HEK293T (cell line): ENCODE results near the gene KRCC1.

Experiments used
- CTCF ChIA-PET: fragments of 350-600 bp; formaldehyde crosslinking; extraction: SDS; loops from one replicate; lab custom pipeline; 2021; ENCODE audit warnings: antibody characterized with exemption, inconsistent platforms; lab: Yijun Ruan, JAX
- POLR2A ChIA-PET: fragments of 350-600 bp; formaldehyde crosslinking; extraction: SDS; loops from one replicate; lab custom pipeline; 2020; ENCODE audit warnings: antibody characterized with exemption, inconsistent platforms; lab: Yijun Ruan, JAX
- DNase-seq: peaks from one replicate; pipeline ENCODE4 v3.0.0; 2012; ENCODE audit warnings: mixed read lengths; ENCODE audit errors: extremely low spot score
- ARNT ChIP-seq: fragments of 450-650 bp; IDR thresholded peaks from 2 replicates; pipeline ENCODE4 v1.6.1; 2017; ENCODE audit warnings: mild to moderate bottlenecking
- BHLHE40 ChIP-seq: fragments of 450-650 bp; IDR thresholded peaks from 2 replicates; pipeline ENCODE4 v1.6.1; 2016; ENCODE audit warnings: mild to moderate bottlenecking, moderate library complexity, borderline replicate concordance
- CTBP1 ChIP-seq: fragments of 450-650 bp; IDR thresholded peaks from 2 replicates; pipeline ENCODE4 v1.6.1; 2016; ENCODE audit warnings: borderline replicate concordance
- ELF4 ChIP-seq: fragments of 450-650 bp; IDR thresholded peaks from 2 replicates; pipeline ENCODE4 v1.6.1; 2017; ENCODE audit warnings: antibody characterized with exemption
- FOXA1 ChIP-seq: fragments of 450-650 bp; IDR thresholded peaks from 2 replicates; pipeline ENCODE4 v1.6.1; 2016; ENCODE audit warnings: mild to moderate bottlenecking
- FOXK2 ChIP-seq: fragments of 450-650 bp; IDR thresholded peaks from 2 replicates; pipeline ENCODE4 v1.6.1; 2016; ENCODE audit warnings: mild to moderate bottlenecking
- FOXM1 ChIP-seq: fragments of 450-650 bp; IDR thresholded peaks from 2 replicates; pipeline ENCODE4 v1.6.1; 2017; ENCODE audit warnings: mild to moderate bottlenecking, borderline replicate concordance
- HDGF ChIP-seq: fragments of 450-650 bp; IDR thresholded peaks from 2 replicates; pipeline ENCODE4 v1.6.1; 2017; ENCODE audit warnings: antibody characterized with exemption, borderline replicate concordance
- L3MBTL2 ChIP-seq: fragments of 450-650 bp; conservative IDR thresholded peaks from 2 replicates; pipeline ENCODE4 v1.6.1; 2016; ENCODE audit warnings: mild to moderate bottlenecking
- LEF1 ChIP-seq: fragments of 450-650 bp; IDR thresholded peaks from 2 replicates; pipeline ENCODE4 v1.6.1; 2017; ENCODE audit warnings: mild to moderate bottlenecking, borderline replicate concordance
- NFRKB ChIP-seq: fragments of 450-650 bp; IDR thresholded peaks from 2 replicates; pipeline ENCODE4 v1.6.1; 2016; ENCODE audit warnings: mild to moderate bottlenecking, moderate library complexity
- PKNOX1 ChIP-seq: fragments of 450-650 bp; IDR thresholded peaks from 2 replicates; pipeline ENCODE4 v1.6.1; 2016
- SP1 ChIP-seq: fragments of 450-650 bp; IDR thresholded peaks from 2 replicates; pipeline ENCODE4 v1.6.1; 2017
- SUZ12 ChIP-seq: fragments of 450-650 bp; IDR thresholded peaks from 2 replicates; pipeline ENCODE4 v1.6.1; 2016; ENCODE audit warnings: mild to moderate bottlenecking
- TARDBP ChIP-seq: fragments of 450-650 bp; IDR thresholded peaks from 2 replicates; pipeline ENCODE4 v1.6.1; 2016
- ZNF384 ChIP-seq: fragments of 450-650 bp; IDR thresholded peaks from 2 replicates; pipeline ENCODE4 v1.6.1; 2016

Gene KRCC1

GRCh38 chr2:88095022-88095421 lies 39.4 kb upstream of the KRCC1 start:
- ChIA-PET CTCF (no interaction called here), POLR2A (no interaction called here)
- no peak for TF ChIP-seq LEF1
- no peak for TF ChIP-seq SUZ12
- no peak for TF ChIP-seq ELF4
- TF ChIP-seq BHLHE40 = no peak
- DNase-seq = no peak

GRCh38 chr2:88092773-88093172 lies 37.2 kb upstream of the KRCC1 start:
- DNase-seq = no peak
- POLR2A ChIA-PET = no interaction called here
- no peak for TF ChIP-seq FOXA1
- no peak for TF ChIP-seq SP1
- TF ChIP-seq CTBP1 = no peak
- no peak for TF ChIP-seq LEF1
- CTCF ChIA-PET = no interaction called here

GRCh38 chr2:88091943-88092342 lies 36.4 kb upstream of the KRCC1 start:
- ChIA-PET CTCF (no interaction called here), POLR2A (no interaction called here)
- DNase-seq = no peak
- TF ChIP-seq ARNT (no peak), LEF1 (no peak), ELF4 (no peak), NFRKB (no peak)

- POLR2A ChIA-PET = no interaction called here
- no peak for DNase-seq
- no peak for TF ChIP-seq FOXA1
- TF ChIP-seq NFRKB = no peak
- TF ChIP-seq SP1 = no peak
- TF ChIP-seq SUZ12 = no peak
- no peak for TF ChIP-seq ARNT
- no peak for TF ChIP-seq LEF1
- TF ChIP-seq FOXM1 = no peak
- no peak for TF ChIP-seq CTBP1
- CTCF ChIA-PET = interaction anchor here (0.6 kb wide), 1 partner anchor 364 kb away, joined by 3 read pairs; no protein-coding TSS in a partner anchor
Measured at GRCh38 chr2:88090446-88091283, 35.1 kb upstream of the KRCC1 start.

- TF ChIP-seq LEF1 = no peak
- no peak for TF ChIP-seq FOXK2
- no peak for TF ChIP-seq ZNF384
- TF ChIP-seq SP1 = no peak
- POLR2A ChIA-PET = no interaction called here
- CTCF ChIA-PET = interaction anchor here (0.7 kb wide), 1 partner anchor 30 kb away, joined by 5 read pairs; no protein-coding TSS in a partner anchor
- no peak for DNase-seq
Measured at GRCh38 chr2:88088999-88089398, 33.4 kb upstream of the KRCC1 start.

- TF ChIP-seq BHLHE40 (no peak), ARNT (no peak), FOXA1 (no peak), PKNOX1 (no peak), FOXK2 (no peak), LEF1 (no peak), HDGF (no peak)
- POLR2A ChIA-PET = no interaction called here
- DNase-seq = no peak
- CTCF ChIA-PET = no interaction called here
Measured at GRCh38 chr2:88087763-88088162, 32.2 kb upstream of the KRCC1 start.

GRCh38 chr2:88087073-88087472 lies 31.5 kb upstream of the KRCC1 start:
- no peak for TF ChIP-seq LEF1
- TF ChIP-seq L3MBTL2 = no peak
- no peak for TF ChIP-seq SP1
- TF ChIP-seq CTBP1 = no peak
- TF ChIP-seq ARNT = no peak
- no peak for TF ChIP-seq ELF4
- no peak for TF ChIP-seq FOXM1
- TF ChIP-seq FOXA1 = no peak
- no peak for TF ChIP-seq HDGF
- TF ChIP-seq SUZ12 = no peak
- TF ChIP-seq FOXK2 = no peak
- TF ChIP-seq NFRKB = no peak
- TF ChIP-seq ZNF384 = no peak
- TF ChIP-seq PKNOX1 = no peak
- no peak for TF ChIP-seq TARDBP
- no peak for TF ChIP-seq BHLHE40
- POLR2A ChIA-PET = no interaction called here
- DNase-seq = no peak
- CTCF ChIA-PET = no interaction called here

GRCh38 chr2:88086401-88086800 lies 30.8 kb upstream of the KRCC1 start:
- ChIA-PET POLR2A (no interaction called here), CTCF (no interaction called here)
- TF ChIP-seq ZNF384 = no peak
- TF ChIP-seq HDGF = no peak
- TF ChIP-seq NFRKB = no peak
- no peak for TF ChIP-seq SP1
- no peak for TF ChIP-seq FOXA1
- TF ChIP-seq ELF4 = no peak
- no peak for TF ChIP-seq CTBP1
- no peak for TF ChIP-seq SUZ12
- TF ChIP-seq LEF1 = no peak
- TF ChIP-seq L3MBTL2 = no peak
- TF ChIP-seq FOXM1 = no peak
- TF ChIP-seq ARNT = no peak
- no peak for TF ChIP-seq FOXK2
- no peak for TF ChIP-seq BHLHE40
- no peak for DNase-seq
